ENCODE measurements around the gene UNC13C. TPM values are rescaled to one million over a fixed set of nuclear protein-coding genes. Genes with fewer than 3 reads are reported as not detected.

UNC13C gene
- total RNA-seq, 2 donors from 2014 or later: 1.2 to 4.2 TPM

DNA sequence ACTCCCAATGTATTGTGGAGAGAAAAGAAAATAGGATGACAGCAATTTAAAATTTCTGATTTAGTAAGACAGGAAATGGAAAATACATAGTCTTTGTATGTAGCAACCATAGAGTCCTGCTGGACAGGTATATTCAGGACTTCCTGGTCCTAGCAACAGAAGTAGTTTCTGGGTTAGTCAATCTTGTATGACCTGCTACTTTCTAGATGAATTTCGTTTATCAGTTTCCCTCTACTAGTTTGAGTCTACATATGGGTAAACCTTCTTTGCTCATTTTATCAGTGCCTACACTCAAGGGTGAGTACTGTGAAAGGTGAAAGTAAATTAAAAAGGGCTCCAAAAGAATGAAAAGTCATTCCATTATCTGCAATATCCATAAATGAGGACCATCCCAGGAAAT lies 309.8 kb downstream of the UNC13C start:
- Histone ChIP-seq H3K4me1 (ENCODE audit: control insufficient read depth in 1 of 2, low read depth in 2 of 2) (no peaks in the 10 kb centered on the region), H3K36me3 (no peaks in the 10 kb centered on the region), H3K27me3 (replicated peaks; ENCODE audit: insufficient read depth) (no peaks in the 10 kb centered on the region), H3K4me3 (no peak overlapping the region), H3K27ac (no peak overlapping the region), H3K9me3 (no peaks in the 10 kb centered on the region)
- DNase-seq (ENCODE audit: low spot score) (no peak), ATAC-seq (ENCODE audit: insufficient number of reproducible peaks, low FRiP score, low read depth) (no peak)
- no peak for TF ChIP-seq CTCF (IDR thresholded peaks at IDR 0.05)

DNA sequence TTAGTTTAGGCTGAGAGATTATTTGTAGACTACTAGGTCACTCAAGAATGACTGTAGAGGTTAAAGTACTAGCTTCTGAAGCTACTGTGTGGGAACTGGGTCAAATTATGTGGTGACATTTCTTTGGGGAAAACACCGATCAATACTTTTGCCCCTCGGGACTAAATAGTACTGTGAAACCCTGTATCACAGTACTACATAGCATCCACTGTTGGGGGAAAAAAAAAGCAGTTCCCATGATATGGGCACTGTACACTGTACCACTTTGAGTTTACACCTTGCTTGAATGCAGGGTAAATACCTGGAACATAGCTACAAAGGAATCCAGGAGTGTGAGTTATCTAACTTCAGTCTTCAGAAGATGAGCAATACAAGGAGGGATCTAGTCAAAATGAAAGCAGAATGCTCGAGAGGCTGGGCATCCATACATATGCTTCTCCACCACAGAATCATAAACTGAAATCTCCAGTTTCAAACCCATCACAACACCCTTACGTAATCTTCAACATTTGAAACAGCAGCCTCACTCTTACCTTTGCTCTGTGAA lies 311.4 kb downstream of the UNC13C start:
- Histone ChIP-seq H3K9me3 (no peaks in the 10 kb centered on the region), H3K4me1 (ENCODE audit: control insufficient read depth in 1 of 2, low read depth in 2 of 2) (no peaks in the 10 kb centered on the region), H3K27ac (no peak overlapping the region), H3K36me3 (no peaks in the 10 kb centered on the region), H3K4me3 (no peak overlapping the region), H3K27me3 (replicated peaks; ENCODE audit: insufficient read depth) (no peaks in the 10 kb centered on the region)
- ATAC-seq (ENCODE audit: insufficient number of reproducible peaks, low FRiP score, low read depth): no peak
- DNase-seq (ENCODE audit: low spot score): no peak
- TF ChIP-seq CTCF (IDR thresholded peaks at IDR 0.05): no peak

DNA sequence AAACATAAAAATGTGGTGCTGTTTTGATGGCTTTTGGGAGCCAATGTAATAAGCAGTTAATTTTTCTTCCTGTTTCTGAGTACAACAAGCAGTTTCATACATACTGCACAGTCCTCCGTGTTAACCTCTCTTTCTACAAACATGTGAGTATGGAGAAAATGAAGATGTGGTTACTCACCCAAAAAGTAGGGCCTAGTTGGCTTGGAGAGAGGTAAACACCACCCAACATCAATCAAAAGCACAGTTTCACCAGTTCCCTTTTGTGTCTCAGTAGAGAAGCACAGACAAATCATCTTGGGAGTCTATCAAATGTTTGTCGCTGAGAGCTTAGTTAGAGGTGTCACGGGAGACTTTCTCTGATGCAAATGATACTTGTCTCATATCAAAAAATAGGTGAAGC lies 320.2 kb downstream of the UNC13C start:
- no peak for TF ChIP-seq CTCF (IDR thresholded peaks at IDR 0.05)
- H3K27me3 ChIP-seq (replicated peaks; ENCODE audit: insufficient read depth): no peaks in the 10 kb centered on the region
- ATAC-seq (ENCODE audit: insufficient number of reproducible peaks, low FRiP score, low read depth): no peak
- H3K4me3 ChIP-seq: no peak overlapping the region
- no peak for DNase-seq (ENCODE audit: low spot score)
- no peaks in the 10 kb centered on the region for H3K36me3 ChIP-seq
- no peaks in the 10 kb centered on the region for H3K4me1 ChIP-seq (ENCODE audit: control insufficient read depth in 1 of 2, low read depth in 2 of 2)
- H3K27ac ChIP-seq: no peak overlapping the region
- no peaks in the 10 kb centered on the region for H3K9me3 ChIP-seq

DNA sequence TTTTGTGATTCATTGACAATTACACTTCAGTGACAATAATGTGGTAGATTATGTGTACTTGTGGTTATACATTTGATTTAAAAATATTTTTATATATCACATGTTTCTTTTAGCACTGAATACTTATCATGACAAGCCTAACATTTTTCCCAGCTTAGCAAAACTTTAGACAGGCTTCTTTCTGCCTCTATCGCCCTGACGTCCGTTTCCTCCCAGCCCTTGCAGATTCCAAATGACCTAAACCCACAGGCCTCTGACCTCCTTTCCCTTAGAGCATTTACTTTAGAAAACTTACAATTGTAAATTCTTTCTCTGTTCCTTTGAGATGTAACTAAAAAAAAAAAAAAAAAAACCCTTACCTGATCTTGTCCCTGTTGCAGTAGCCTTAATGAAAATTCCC lies 326.1 kb downstream of the UNC13C start:
- no peak for TF ChIP-seq CTCF (IDR thresholded peaks at IDR 0.05)
- Histone ChIP-seq H3K9me3 (no peaks in the 10 kb centered on the region), H3K36me3 (no peaks in the 10 kb centered on the region)

DNA sequence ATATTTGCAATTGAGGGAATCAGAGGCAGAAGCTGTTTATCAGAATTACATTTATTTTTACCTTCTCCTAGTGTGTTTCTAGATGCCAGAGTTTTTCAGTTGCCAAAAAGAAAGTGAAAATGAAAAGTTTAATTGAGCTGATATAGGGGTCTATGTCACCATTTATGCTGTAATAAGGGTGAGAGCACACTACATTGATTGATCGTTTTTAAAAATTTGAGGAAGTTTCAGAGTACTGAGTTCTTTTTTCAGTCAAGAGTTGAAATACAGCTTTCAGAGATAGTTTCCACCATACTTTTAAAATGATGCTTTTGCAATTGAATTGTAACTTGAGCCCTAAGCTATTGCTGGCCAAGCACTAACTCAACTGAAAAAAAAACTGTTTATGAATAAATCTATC lies 326.9 kb downstream of the UNC13C start:
- ATAC-seq (ENCODE audit: insufficient number of reproducible peaks, low FRiP score, low read depth): no peak
- Histone ChIP-seq H3K9me3 (no peaks in the 10 kb centered on the region), H3K27ac (no peak overlapping the region), H3K27me3 (replicated peaks; ENCODE audit: insufficient read depth) (no peaks in the 10 kb centered on the region), H3K4me1 (ENCODE audit: control insufficient read depth in 1 of 2, low read depth in 2 of 2) (no peaks in the 10 kb centered on the region), H3K36me3 (no peaks in the 10 kb centered on the region), H3K4me3 (no peak overlapping the region)
- TF ChIP-seq CTCF (IDR thresholded peaks at IDR 0.05): no peak
- no peak for DNase-seq (ENCODE audit: low spot score)

More for the DNA sequence above, 326.1 kb downstream of the UNC13C start:
- no peak for ATAC-seq (ENCODE audit: insufficient number of reproducible peaks, low FRiP score, low read depth)
- Histone ChIP-seq H3K27ac (no peak overlapping the region), H3K27me3 (replicated peaks; ENCODE audit: insufficient read depth) (no peaks in the 10 kb centered on the region), H3K4me1 (ENCODE audit: control insufficient read depth in 1 of 2, low read depth in 2 of 2) (no peaks in the 10 kb centered on the region), H3K4me3 (no peak overlapping the region)
- no peak for DNase-seq (ENCODE audit: low spot score)

Data from thoracic aorta (tissue), 2 donors.